Fibroblast of skin of abdomen (primary cell): Measurements from ENCODE around the gene PPP1R13B.

ENCODE experiments used
- DNase-seq: peaks from one replicate; pipeline ENCODE4 v3.0.0-alpha.2; 2013

PPP1R13B gene

GRCh38 chr14:103740991-103741689, 106.2 kb downstream of the PPP1R13B start:
- DNase-seq = peak; percentile 69

- no peak for DNase-seq
Measured at GRCh38 chr14:103739793-103740501, 107.4 kb downstream of the PPP1R13B start.

- DNase-seq = no peak
Measured at GRCh38 chr14:103739466-103739792, 107.9 kb downstream of the PPP1R13B start.

GRCh38 chr14:103738701-103739451, 108.5 kb downstream of the PPP1R13B start:
- DNase-seq = no peak

GRCh38 chr14:103738166-103738565, 109.2 kb downstream of the PPP1R13B start:
- DNase-seq = peak; percentile 73

GRCh38 chr14:103737432-103738045, 109.8 kb downstream of the PPP1R13B start:
- DNase-seq = no peak

GRCh38 chr14:103736546-103737431, 110.6 kb downstream of the PPP1R13B start:
- DNase-seq = no peak

- no peak for DNase-seq
Measured at GRCh38 chr14:103735815-103736545, 111.4 kb downstream of the PPP1R13B start.

- DNase-seq = no peak
Measured at GRCh38 chr14:103735439-103735814, 111.9 kb downstream of the PPP1R13B start.

- DNase-seq = no peak
Measured at GRCh38 chr14:103735022-103735421, 112.4 kb downstream of the PPP1R13B start.

- no peak for DNase-seq
Measured at GRCh38 chr14:103734081-103734888, 113.1 kb downstream of the PPP1R13B start.

GRCh38 chr14:103733651-103734050, 113.7 kb downstream of the PPP1R13B start:
- peak; percentile 10 for DNase-seq

- no peak for DNase-seq
Measured at GRCh38 chr14:103732868-103733620, 114.3 kb downstream of the PPP1R13B start.

- DNase-seq = no peak
Measured at GRCh38 chr14:103731916-103732867, 115.2 kb downstream of the PPP1R13B start.

GRCh38 chr14:103731481-103731880, 115.9 kb downstream of the PPP1R13B start:
- DNase-seq = no peak

GRCh38 chr14:103730490-103731035, 116.8 kb downstream of the PPP1R13B start:
- DNase-seq = no peak

- no peak for DNase-seq
Measured at GRCh38 chr14:103729496-103730448, 117.6 kb downstream of the PPP1R13B start.
